SK-N-SH (cell line): ENCODE data around the gene IRX5.

Experiments used
- CHD2 ChIP-seq: fragments of 150-350 bp; IDR thresholded peaks from 2 replicates; pipeline ENCODE4 v1.6.1; 2018; ENCODE audit warnings: low read length; ENCODE audit not compliant: partially characterized antibody
- CTCF ChIP-seq: fragments of 200-600 bp; sonication (generic); IDR thresholded peaks from 2 replicates; pipeline ENCODE4 v1.6.1; 2017; ENCODE audit warnings: antibody characterized with exemption, mild to moderate bottlenecking, moderate library complexity
- EP300 ChIP-seq, 2 experiments: IDR thresholded peaks; 2 replicates each; pipeline versions ENCODE4 v1.4.0 to v1.6.1; 2012; ENCODE audit warnings: borderline replicate concordance in 1 of 2, low read depth in 1 of 2, low read length in 1 of 2
- EZH2phosphoT487 ChIP-seq: fragments of 200-600 bp; sonication (generic); IDR thresholded peaks from 2 replicates; pipeline ENCODE4 v1.6.1; 2017; ENCODE audit warnings: low read depth, mixed run types, mild to moderate bottlenecking, antibody characterized with exemption, moderate library complexity, borderline replicate concordance
- FOXJ3 ChIP-seq: sonication (generic); formaldehyde crosslinking; IDR thresholded peaks from 2 replicates; pipeline ENCODE4 v1.5.1; 2020; ENCODE audit warnings: mild to moderate bottlenecking, missing genetic modification reagents
- MAX ChIP-seq: IDR thresholded peaks from 2 replicates; pipeline ENCODE4 v1.4.0; 2012; ENCODE audit warnings: low read depth
- MXI1 ChIP-seq: IDR thresholded peaks from 2 replicates; pipeline ENCODE4 v1.6.1; 2012; ENCODE audit warnings: mild to moderate bottlenecking, low read depth, low read length, improper control_type of control experiment
- POLR2AphosphoS5 ChIP-seq: IDR thresholded peaks from 2 replicates; pipeline ENCODE4 v1.6.1; 2012; ENCODE audit warnings: low read depth, low read length
- RFX5 ChIP-seq: IDR thresholded peaks from 2 replicates; pipeline ENCODE4 v1.6.1; 2012; ENCODE audit warnings: mild to moderate bottlenecking, improper control_type of control experiment, low read length
- TEAD4 ChIP-seq: IDR thresholded peaks from 2 replicates; pipeline ENCODE4 v1.4.0; 2012; ENCODE audit warnings: mild to moderate bottlenecking, borderline replicate concordance; ENCODE audit not compliant: insufficient read depth
- ZBTB33 ChIP-seq: IDR thresholded peaks from 2 replicates; pipeline ENCODE4 v1.4.0; 2012; ENCODE audit warnings: low read depth, borderline replicate concordance
- TF ChIP-seq, protein P1 (sequence below): fragments of 150-350 bp; IDR thresholded peaks from 2 replicates; pipeline ENCODE4 v1.6.1; 2017; ENCODE audit warnings: antibody characterized with exemption, low read length, low read depth, borderline replicate concordance

- TF ChIP-seq TEAD4 (no peak), MAX (no peak), CTCF (no peak), ZBTB33 (no peak), RFX5 (no peak), MXI1 (no peak), EP300 (IDR thresholded peaks at IDR 0.05; ENCODE audit: borderline replicate concordance in 1 of 2, low read depth in 1 of 2, low read length in 1 of 2) (no peak), EZH2phosphoT487 (no peak), FOXJ3 (no peak), CHD2 (no peak), POLR2AphosphoS5 (no peak)
- TF ChIP-seq, protein P1, sequence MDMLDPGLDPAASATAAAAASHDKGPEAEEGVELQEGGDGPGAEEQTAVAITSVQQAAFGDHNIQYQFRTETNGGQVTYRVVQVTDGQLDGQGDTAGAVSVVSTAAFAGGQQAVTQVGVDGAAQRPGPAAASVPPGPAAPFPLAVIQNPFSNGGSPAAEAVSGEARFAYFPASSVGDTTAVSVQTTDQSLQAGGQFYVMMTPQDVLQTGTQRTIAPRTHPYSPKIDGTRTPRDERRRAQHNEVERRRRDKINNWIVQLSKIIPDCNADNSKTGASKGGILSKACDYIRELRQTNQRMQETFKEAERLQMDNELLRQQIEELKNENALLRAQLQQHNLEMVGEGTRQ = no peak
Observed at GRCh38 chr16:54932021-54932660, 1.5 kb downstream of the IRX5 start.
